Thyroid gland (tissue), 4 donors: ENCODE results near the gene LHFPL2. TPM values are rescaled to one million over a fixed set of nuclear protein-coding genes. Genes with fewer than 3 reads are reported as not detected.

Source experiments
- DNase-seq, 2 donors: peaks; one replicate each; pipeline ENCODE4 v3.0.0-alpha.2; 2019
- H3K27ac ChIP-seq, 3 donors: fragments of 200-600 bp; sonication (generic); 1 replicate in 2 of 3; 2 replicates in 1 of 3; pipeline ENCODE4 v1.5.1; 2016 to 2019; ENCODE audit warnings: mild to moderate bottlenecking in 1 of 3, moderate library complexity in 1 of 3
- H3K27me3 ChIP-seq: fragments of 200-600 bp; sonication (generic); one replicate; pipeline ENCODE4 v1.5.1; 2019
- H3K36me3 ChIP-seq, 2 donors: fragments of 200-600 bp; sonication (generic); one replicate each; pipeline ENCODE4 v1.5.1; 2016 to 2019
- H3K4me1 ChIP-seq, 2 donors: fragments of 200-600 bp; sonication (generic); one replicate each; pipeline ENCODE4 v1.5.1; 2017 to 2019
- H3K4me3 ChIP-seq, 3 donors: fragments of 200-600 bp; sonication (generic); replicated peaks in 1 of 3; 1 replicate in 2 of 3; 2 replicates in 1 of 3; pipeline ENCODE4 v1.5.1; 2016; ENCODE audit warnings: mild to moderate bottlenecking in 1 of 3
- H3K9me3 ChIP-seq: fragments of 200-600 bp; sonication (generic); one replicate; pipeline ENCODE4 v1.5.1; 2017
- POLR2A ChIP-seq, 2 donors: fragments of 450-650 bp; IDR thresholded peaks; one replicate each; pipeline ENCODE4 v1.6.1; 2017; ENCODE audit warnings: antibody characterized with exemption in 2 of 2, mild to moderate bottlenecking in 2 of 2, moderate library complexity in 1 of 2
- WGBS, 2 donors: methylation state at CpG; one replicate each; pipeline ENCODE4 v1.1.5; 2017; 5-methylcytosine and 5-hydroxymethylcytosine counted together
- intact Hi-C: fragments of 100-400 bp; cut with DNase I; formaldehyde crosslinking; loops from one replicate; pipeline ENCODE4 v1.15.1; 2023
- total RNA-seq, 4 donors: library from RNA; depleted of rRNA; stranded (reverse); fragments of >200 nt; gene quantifications; one replicate each; pipeline ENCODE4 v1.2.3, GENCODE V29; 2016
- TF ChIP-seq, protein P1 (sequence below), 6 experiments: fragments of 200-600 bp in 3 of 6; fragments of 450-650 bp in 3 of 6; sonication (generic) in 3 of 6; IDR thresholded peaks; one replicate each; pipeline ENCODE4 v1.5.1; 2016 to 2019; ENCODE audit warnings: antibody characterized with exemption in 6 of 6, mild to moderate bottlenecking in 2 of 6, inconsistent platforms in 1 of 6, moderate library complexity in 1 of 6

Gene LHFPL2
- total RNA-seq, 4 donors from 2014 or later = 17.6 to 25.7 (median 23.7) TPM

DNA sequence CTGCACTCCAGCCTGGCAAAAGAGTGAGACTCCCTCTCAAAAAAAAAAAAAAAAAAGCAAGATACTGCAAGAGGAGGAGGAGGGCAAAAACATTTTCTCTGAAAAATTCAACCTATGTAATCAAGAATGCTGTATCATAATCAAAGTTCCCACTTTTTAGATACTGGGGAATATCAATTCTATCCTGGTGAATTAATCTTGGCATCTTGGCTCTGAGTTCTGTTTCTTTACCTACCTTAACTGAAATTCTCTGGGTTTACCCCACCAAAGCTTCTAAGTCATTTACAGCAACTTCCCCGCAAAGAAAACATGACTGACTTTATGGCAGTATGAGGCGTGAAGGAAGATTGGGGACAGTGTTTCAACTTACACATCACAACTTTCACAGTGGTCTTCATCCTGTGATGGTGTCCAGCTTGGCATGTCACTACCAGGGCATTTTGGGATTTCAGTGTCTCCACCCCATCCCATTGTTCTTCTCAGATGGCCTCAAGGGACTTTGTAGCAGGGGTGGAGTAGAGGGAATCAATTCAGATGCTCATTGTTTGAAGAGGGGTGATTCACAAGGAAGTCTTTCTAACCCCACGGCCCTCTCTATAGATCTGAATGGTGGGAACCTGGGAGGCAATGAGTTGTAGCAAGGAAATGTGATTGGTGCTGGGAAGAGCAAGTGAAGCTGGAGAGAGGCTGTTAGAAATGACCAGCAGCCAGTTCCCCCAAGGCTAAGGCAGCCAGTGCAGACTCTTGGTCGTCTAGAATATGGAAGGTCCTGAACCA is 157.7 kb downstream of the LHFPL2 start:
- H3K27ac ChIP-seq = no peak overlapping the region
- intact Hi-C loops = no loop called here
- no peaks in the 10 kb centered on the region for H3K36me3 ChIP-seq
- no peaks in the 10 kb centered on the region for H3K9me3 ChIP-seq
- H3K4me1 ChIP-seq = peaks cover 0 to 5% of the 10 kb centered on the region in 2 donors
- DNase-seq = no peak
- 89 to 95% methylated on average over 4 of the region's 4 CpGs for WGBS, 2 donors
- TF ChIP-seq POLR2A (IDR thresholded peaks at IDR 0.05) = no peak
- TF ChIP-seq, protein P1, sequence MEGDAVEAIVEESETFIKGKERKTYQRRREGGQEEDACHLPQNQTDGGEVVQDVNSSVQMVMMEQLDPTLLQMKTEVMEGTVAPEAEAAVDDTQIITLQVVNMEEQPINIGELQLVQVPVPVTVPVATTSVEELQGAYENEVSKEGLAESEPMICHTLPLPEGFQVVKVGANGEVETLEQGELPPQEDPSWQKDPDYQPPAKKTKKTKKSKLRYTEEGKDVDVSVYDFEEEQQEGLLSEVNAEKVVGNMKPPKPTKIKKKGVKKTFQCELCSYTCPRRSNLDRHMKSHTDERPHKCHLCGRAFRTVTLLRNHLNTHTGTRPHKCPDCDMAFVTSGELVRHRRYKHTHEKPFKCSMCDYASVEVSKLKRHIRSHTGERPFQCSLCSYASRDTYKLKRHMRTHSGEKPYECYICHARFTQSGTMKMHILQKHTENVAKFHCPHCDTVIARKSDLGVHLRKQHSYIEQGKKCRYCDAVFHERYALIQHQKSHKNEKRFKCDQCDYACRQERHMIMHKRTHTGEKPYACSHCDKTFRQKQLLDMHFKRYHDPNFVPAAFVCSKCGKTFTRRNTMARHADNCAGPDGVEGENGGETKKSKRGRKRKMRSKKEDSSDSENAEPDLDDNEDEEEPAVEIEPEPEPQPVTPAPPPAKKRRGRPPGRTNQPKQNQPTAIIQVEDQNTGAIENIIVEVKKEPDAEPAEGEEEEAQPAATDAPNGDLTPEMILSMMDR (IDR thresholded peaks at IDR 0.05) = no peak
- H3K27me3 ChIP-seq = no peaks in the 10 kb centered on the region
- no peak overlapping the region for H3K4me3 ChIP-seq

- Histone ChIP-seq H3K4me1 (peaks cover 7 to 17% of the 10 kb centered on the region in 2 donors), H3K27ac (no peak overlapping the region), H3K9me3 (no peaks in the 10 kb centered on the region), H3K27me3 (no peaks in the 10 kb centered on the region), H3K36me3 (no peaks in the 10 kb centered on the region), H3K4me3 (no peak overlapping the region)
- intact Hi-C loops = no loop called here
- DNase-seq = no peak
- WGBS, 2 donors = 91 to 94% methylated on average over 4 of the region's 4 CpGs
- TF ChIP-seq, protein P1 (IDR thresholded peaks at IDR 0.05) = no peak
- TF ChIP-seq POLR2A (IDR thresholded peaks at IDR 0.05) = no peak
Measured at GRCh38 chr5:78487846-78488245, 160.7 kb downstream of the LHFPL2 start.

DNA sequence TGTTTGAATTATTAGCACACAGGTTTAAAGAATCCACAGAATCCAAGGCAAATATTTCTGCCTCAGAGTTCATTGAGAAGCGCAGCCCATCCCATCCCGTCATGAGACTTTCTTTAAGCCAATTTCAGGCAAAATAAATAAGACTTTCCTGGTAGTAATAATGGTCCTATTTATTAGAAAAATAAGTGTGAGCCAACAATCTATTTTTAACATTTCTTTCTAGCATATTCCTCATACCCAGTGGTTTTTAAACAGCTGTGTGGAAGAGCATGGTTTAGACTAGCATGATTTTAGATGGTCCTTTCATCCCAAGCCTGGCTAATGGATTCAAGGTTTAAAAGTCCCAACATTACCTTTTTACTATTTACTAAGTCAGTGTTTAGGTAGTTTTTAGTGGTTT is 162.4 kb downstream of the LHFPL2 start:
- no peak for TF ChIP-seq POLR2A (IDR thresholded peaks at IDR 0.05)
- TF ChIP-seq, protein P1 (IDR thresholded peaks at IDR 0.05) = no peak
- Histone ChIP-seq H3K4me3 (no peak overlapping the region), H3K36me3 (no peaks in the 10 kb centered on the region), H3K4me1 (peaks cover 7 to 17% of the 10 kb centered on the region in 2 donors), H3K27me3 (no peaks in the 10 kb centered on the region), H3K27ac (no peak overlapping the region), H3K9me3 (no peaks in the 10 kb centered on the region)
- 85 to 89% methylated on average over 2 of the region's 2 CpGs for WGBS, 2 donors
- no peak for DNase-seq
- intact Hi-C loops = no loop called here

GRCh38 chr5:78483809-78484521 is 164.6 kb downstream of the LHFPL2 start:
- Histone ChIP-seq H3K4me1 (peaks cover 7 to 17% of the 10 kb centered on the region in 2 donors), H3K27ac (no peak overlapping the region), H3K9me3 (no peaks in the 10 kb centered on the region), H3K4me3 (no peak overlapping the region), H3K36me3 (no peaks in the 10 kb centered on the region), H3K27me3 (no peaks in the 10 kb centered on the region)
- no peak for DNase-seq
- TF ChIP-seq POLR2A (IDR thresholded peaks at IDR 0.05) = no peak
- TF ChIP-seq, protein P1 (IDR thresholded peaks at IDR 0.05) = no peak
- 68 to 69% methylated on average over 3 of the region's 3 CpGs for WGBS, 2 donors
- intact Hi-C loops = no loop called here

DNA sequence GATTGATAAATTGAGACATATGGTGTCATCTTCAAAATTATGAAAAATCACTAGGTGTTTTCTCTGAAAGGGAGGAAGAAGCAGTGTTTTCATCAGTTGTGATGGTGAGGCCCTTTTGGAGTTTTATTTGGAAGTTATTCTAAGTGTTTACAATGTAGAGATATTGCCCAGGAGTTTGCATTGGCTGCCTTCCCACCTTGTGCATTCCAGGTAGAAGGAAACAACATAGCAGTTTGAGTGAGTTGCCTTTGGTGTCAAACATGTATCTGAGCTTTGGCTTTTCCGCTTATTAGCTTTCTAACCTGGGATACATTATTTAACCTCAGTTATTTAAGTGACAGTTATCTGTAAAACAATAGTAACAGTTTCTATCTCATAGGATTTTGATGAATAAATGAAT is 165.6 kb downstream of the LHFPL2 start:
- 95 to 100% methylated on average over 1 of the region's 1 CpG for WGBS, 2 donors
- Histone ChIP-seq H3K27ac (no peak overlapping the region), H3K4me1 (peaks cover 7 to 17% of the 10 kb centered on the region in 2 donors), H3K9me3 (no peaks in the 10 kb centered on the region), H3K27me3 (no peaks in the 10 kb centered on the region), H3K4me3 (no peak overlapping the region), H3K36me3 (no peaks in the 10 kb centered on the region)
- intact Hi-C loops = no loop called here
- TF ChIP-seq POLR2A (IDR thresholded peaks at IDR 0.05) = no peak
- TF ChIP-seq, protein P1 (IDR thresholded peaks at IDR 0.05) = no peak
- DNase-seq = no peak
